ENCODE results near the gene ATP11B.

- TF ChIP-seq CTCF (IDR thresholded peaks at IDR 0.05) (no peak), POLR2A (IDR thresholded peaks at IDR 0.05) (no peak), EP300 (IDR thresholded peaks at IDR 0.05) (no peak)
Observed at GRCh38 chr3:182913889-182914288, 120.6 kb downstream of the ATP11B start.

Measured in tibial nerve (tissue), 4 donors.